DMS114 treated with DMSO at 0.1 percent for 48 hours (cell line): ENCODE results near the gene MCM3AP.

Experiments used
- DNase-seq: peaks from one replicate; lab custom pipeline; 2025; ENCODE audit not compliant: unreplicated experiment; lab: John Stamatoyannopoulos, UW

MCM3AP gene

DNA sequence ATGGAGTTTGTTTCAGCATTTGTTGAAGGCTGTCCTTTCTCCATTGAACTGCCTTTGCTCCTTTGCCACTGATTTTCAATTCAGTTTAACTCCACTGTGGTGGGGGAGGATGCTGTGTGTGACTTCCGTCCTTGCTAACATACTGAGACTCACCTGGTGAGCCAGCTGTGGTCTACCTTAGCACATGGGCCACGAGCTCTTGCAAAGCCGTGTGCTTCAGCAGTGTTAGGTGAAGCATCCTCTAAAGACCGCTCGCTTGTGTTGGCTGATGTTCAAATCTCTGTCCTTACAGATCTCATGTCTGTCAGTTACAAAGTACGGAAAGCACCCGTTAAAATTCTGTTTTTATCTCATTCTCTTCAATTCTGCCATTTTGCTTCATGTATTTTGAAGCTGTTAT lies 97.6 kb downstream of the MCM3AP start:
- no peak for DNase-seq

GRCh38 chr21:46187261-46187660 lies 98.2 kb downstream of the MCM3AP start:
- DNase-seq: no peak

- DNase-seq: no peak
Measured at GRCh38 chr21:46185716-46186115, 99.7 kb downstream of the MCM3AP start.
